HG03095 (cell line): ENCODE measurements around the gene UGT1A4.

Experiments used
- ATAC-seq: cut with Tn5 transposase; IDR thresholded peaks from one replicate; pipeline ENCODE4 v1.9.1; 2021; ENCODE audit warnings: moderate library complexity; ENCODE audit not compliant: unreplicated experiment

The UGT1A4 gene

DNA sequence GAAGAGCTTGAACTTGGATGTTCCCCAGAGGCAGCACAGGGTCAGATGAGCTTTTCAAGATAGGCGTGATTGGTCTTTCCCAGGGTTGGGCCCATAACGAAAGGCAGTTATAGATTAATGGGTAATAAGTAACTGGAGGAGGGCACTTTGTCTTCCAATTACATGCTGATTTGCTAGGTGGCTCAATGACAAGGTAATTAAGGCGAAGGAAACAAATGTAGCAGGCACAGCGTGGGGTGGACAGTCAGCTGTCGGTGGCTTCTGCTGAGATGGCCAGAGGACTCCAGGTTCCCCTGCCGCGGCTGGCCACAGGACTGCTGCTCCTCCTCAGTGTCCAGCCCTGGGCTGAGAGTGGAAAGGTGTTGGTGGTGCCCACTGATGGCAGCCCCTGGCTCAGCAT, at the start of gene UGT1A4:
UGT1A4 (plus strand) TSS at position 185 of the 400 bp plus-strand sequence; CDS start at position 270, 85 bp downstream.
- no peak for ATAC-seq

- ATAC-seq, result no peak
Observed at GRCh38 chr2:233671290-233672161, 47.0 kb upstream of the UGT1A4 start, which contains the start of gene UGT1A9. UGT1A9 (plus strand) TSS chr2:233671898; CDS start chr2:233671935, 37 bp downstream.

- no peak for ATAC-seq
Observed at GRCh38 chr2:233672886-233673285, 45.6 kb upstream of the UGT1A4 start.

- no peak for ATAC-seq
Observed at GRCh38 chr2:233673896-233674295, 44.6 kb upstream of the UGT1A4 start.

GRCh38 chr2:233674314-233674713, 44.2 kb upstream of the UGT1A4 start:
- no peak for ATAC-seq

- no peak for ATAC-seq
Observed at GRCh38 chr2:233674995-233675394, 43.5 kb upstream of the UGT1A4 start.

DNA sequence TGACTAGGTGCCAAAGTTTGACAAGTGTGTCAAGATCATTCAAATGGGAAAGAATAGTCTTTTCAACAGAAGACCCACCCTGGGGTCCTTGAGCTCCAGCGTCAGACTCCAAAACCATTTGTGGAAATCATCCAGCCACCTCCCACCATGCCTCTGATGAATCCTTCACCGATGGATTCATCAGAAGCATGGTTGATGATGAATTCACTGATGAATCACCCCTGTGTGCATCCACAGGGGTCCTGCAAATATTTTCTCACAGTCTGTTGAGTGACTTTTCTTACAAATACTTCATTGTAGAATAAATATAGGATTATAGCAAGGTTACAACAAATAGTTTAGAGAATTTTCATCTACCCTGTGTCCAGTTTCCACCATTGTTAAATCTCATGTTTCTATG, 42.5 kb upstream of the UGT1A4 start:
- ATAC-seq, result no peak

DNA sequence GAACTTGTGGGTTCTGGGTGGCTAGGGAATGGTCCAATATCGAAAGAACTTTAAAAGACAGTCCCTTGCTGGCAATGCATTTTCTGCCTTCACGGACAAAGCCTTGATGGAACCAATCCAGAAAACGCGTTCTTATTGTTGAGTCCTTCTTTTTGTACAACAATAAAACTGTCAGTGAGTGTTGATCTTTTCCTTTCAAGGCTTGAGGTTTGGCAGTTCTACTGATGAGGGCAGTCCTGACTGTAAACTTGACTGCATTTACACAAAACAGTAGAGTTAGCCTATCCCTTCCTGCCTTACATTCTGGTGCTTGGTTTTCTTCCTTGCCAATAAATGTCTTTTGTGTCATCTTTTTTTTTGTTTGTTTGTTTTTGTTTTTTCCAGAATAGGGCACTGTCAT, 39.3 kb upstream of the UGT1A4 start:
- no peak for ATAC-seq

DNA sequence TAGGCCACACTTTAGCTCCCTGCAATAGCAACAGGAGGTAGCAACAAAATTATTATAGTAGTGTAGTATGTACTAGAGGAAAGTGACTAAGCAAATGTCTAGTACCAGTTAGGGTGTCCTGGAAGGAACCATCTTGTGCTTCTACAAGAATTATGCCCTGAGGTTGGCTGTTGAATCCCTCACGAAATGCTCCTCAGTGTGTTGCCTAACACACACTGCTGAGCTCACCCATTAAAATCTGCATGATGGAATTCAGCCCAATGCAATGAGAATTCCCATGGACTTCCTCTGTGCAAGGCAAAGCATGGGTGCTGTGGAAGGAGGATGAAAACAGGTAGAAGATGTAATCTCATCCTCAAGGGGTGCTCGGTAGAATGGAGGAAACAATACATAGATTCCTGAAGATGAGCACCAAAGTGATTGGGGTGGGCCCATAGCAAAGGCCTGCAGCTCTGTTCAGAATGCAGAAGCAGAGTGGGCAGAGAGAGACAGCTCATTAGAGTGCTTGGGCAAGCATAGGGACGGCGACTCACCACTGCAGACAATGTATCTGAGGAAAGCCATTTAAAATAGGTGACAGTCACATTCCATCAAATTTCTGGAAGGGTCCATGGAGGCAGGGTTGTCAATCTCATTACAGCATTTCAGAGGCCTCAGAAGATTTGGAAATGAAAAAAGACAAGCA, 38.0 kb upstream of the UGT1A4 start:
- ATAC-seq, result no peak

- ATAC-seq, result no peak
Observed at GRCh38 chr2:233681521-233682099, 36.9 kb upstream of the UGT1A4 start, which contains the start of gene UGT1A7. UGT1A7 (plus strand) TSS chr2:233681901; CDS start chr2:233681938, 37 bp downstream.

GRCh38 chr2:233684640-233685039, 33.9 kb upstream of the UGT1A4 start:
- ATAC-seq, result no peak

- ATAC-seq, result no peak
Observed at GRCh38 chr2:233686928-233687327, 31.6 kb upstream of the UGT1A4 start.

DNA sequence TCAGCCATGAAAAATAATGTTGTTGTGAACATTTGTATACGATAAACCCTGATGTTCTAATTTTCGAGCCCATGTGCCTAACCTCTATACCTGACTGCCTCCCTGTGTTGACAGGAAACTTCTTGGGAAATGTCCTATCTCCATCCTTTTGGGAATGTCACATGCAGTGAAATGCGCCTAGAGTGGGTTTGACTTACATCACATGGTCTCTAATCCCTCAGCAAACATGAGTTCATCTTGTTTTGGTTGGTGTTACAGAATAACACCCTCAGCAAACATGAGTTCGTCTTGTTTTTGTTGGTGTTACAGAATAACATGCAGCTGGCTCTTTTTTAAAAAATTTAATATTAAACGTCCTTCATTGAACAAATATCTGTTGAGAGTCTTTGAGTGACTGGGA, 30.2 kb upstream of the UGT1A4 start:
- no peak for ATAC-seq

DNA sequence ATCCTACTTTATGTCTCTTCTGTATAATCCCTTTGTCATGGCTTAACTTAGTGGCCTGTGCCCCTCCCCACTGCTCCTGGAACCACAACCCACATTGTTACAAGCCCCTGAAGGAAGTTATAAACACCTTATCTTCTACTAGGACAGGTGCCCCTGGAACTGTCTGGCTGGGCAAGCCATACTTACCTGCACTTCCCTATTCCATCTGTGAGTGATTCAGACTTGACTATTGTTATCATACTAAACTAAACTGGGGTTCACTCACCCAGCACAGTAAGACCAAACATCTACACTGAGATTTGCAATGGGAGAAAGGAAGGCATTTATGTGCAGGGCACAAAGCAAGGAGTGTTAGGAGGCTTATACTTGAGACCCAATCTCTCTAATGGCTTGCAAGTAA, 29.5 kb upstream of the UGT1A4 start:
- ATAC-seq, result no peak

GRCh38 chr2:233689501-233689900, 29.0 kb upstream of the UGT1A4 start:
- no peak for ATAC-seq

DNA sequence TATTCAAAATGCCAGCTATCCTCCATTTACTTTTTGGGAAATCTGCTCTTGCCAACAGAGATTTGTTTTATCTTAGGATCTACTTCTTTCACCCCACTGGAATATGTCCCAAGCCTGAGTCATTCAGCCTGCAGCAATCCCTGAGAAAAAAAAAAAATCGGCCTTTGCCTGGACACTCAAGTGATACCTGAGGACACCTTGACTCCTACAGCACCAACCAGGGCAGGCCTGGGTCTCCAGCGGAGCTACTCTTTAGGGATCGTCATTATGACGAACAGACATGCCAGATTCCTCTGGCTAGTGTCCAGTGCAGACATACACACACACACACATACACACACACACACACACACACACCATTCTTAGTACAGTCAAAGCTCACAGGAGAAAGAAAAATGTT, 28.1 kb upstream of the UGT1A4 start:
- ATAC-seq, result no peak

- no peak for ATAC-seq
Observed at GRCh38 chr2:233691443-233692433, 26.8 kb upstream of the UGT1A4 start.

- no peak for ATAC-seq
Observed at GRCh38 chr2:233692648-233693047, 25.9 kb upstream of the UGT1A4 start, which contains the start of gene UGT1A6. UGT1A6 (plus strand) TSS chr2:233692890; CDS start chr2:233693005, 115 bp downstream.

GRCh38 chr2:233693963-233694362, 24.6 kb upstream of the UGT1A4 start:
- no peak for ATAC-seq

- no peak for ATAC-seq
Observed at GRCh38 chr2:233698740-233699139, 19.8 kb upstream of the UGT1A4 start.
